ENCODE measurements around the gene SPOCK2. TPM values are rescaled to one million over a fixed set of nuclear protein-coding genes. Genes with fewer than 3 reads are reported as not detected.

The SPOCK2 gene
- total RNA-seq, 1 donor from 2014 or later, result 3.4 TPM

- Mint-ChIP-seq H3K27ac (ENCODE audit: unreplicated experiment) (no peak overlapping the region), H3K9me3 (ENCODE audit: unreplicated experiment) (no peaks in the 10 kb centered on the region), H3K36me3 (ENCODE audit: low read depth, unreplicated experiment) (no peaks in the 10 kb centered on the region), H3K4me3 (ENCODE audit: unreplicated experiment) (no peak overlapping the region), H3K27me3 (ENCODE audit: unreplicated experiment) (peaks cover 6% of the 10 kb centered on the region), H3K4me1 (ENCODE audit: unreplicated experiment) (peaks cover 12% of the 10 kb centered on the region)
- DNase-seq (ENCODE audit: low spot score), result no peak
- TF ChIP-seq, protein P1, sequence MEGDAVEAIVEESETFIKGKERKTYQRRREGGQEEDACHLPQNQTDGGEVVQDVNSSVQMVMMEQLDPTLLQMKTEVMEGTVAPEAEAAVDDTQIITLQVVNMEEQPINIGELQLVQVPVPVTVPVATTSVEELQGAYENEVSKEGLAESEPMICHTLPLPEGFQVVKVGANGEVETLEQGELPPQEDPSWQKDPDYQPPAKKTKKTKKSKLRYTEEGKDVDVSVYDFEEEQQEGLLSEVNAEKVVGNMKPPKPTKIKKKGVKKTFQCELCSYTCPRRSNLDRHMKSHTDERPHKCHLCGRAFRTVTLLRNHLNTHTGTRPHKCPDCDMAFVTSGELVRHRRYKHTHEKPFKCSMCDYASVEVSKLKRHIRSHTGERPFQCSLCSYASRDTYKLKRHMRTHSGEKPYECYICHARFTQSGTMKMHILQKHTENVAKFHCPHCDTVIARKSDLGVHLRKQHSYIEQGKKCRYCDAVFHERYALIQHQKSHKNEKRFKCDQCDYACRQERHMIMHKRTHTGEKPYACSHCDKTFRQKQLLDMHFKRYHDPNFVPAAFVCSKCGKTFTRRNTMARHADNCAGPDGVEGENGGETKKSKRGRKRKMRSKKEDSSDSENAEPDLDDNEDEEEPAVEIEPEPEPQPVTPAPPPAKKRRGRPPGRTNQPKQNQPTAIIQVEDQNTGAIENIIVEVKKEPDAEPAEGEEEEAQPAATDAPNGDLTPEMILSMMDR (IDR thresholded peaks at IDR 0.05; ENCODE audit: unreplicated experiment), result no peak
Observed at GRCh38 chr10:72065439-72066025, 22.8 kb downstream of the SPOCK2 start.

GRCh38 chr10:72063703-72064391 is 24.5 kb downstream of the SPOCK2 start:
- Mint-ChIP-seq H3K4me1 (ENCODE audit: unreplicated experiment) (no peaks in the 10 kb centered on the region), H3K9me3 (ENCODE audit: unreplicated experiment) (no peaks in the 10 kb centered on the region), H3K36me3 (ENCODE audit: low read depth, unreplicated experiment) (no peaks in the 10 kb centered on the region), H3K27me3 (ENCODE audit: unreplicated experiment) (peaks cover 5% of the 10 kb centered on the region), H3K27ac (ENCODE audit: unreplicated experiment) (no peak overlapping the region), H3K4me3 (ENCODE audit: unreplicated experiment) (no peak overlapping the region)
- no peak for DNase-seq (ENCODE audit: low spot score)
- TF ChIP-seq, protein P1 (IDR thresholded peaks at IDR 0.05; ENCODE audit: unreplicated experiment), result no peak

DNA sequence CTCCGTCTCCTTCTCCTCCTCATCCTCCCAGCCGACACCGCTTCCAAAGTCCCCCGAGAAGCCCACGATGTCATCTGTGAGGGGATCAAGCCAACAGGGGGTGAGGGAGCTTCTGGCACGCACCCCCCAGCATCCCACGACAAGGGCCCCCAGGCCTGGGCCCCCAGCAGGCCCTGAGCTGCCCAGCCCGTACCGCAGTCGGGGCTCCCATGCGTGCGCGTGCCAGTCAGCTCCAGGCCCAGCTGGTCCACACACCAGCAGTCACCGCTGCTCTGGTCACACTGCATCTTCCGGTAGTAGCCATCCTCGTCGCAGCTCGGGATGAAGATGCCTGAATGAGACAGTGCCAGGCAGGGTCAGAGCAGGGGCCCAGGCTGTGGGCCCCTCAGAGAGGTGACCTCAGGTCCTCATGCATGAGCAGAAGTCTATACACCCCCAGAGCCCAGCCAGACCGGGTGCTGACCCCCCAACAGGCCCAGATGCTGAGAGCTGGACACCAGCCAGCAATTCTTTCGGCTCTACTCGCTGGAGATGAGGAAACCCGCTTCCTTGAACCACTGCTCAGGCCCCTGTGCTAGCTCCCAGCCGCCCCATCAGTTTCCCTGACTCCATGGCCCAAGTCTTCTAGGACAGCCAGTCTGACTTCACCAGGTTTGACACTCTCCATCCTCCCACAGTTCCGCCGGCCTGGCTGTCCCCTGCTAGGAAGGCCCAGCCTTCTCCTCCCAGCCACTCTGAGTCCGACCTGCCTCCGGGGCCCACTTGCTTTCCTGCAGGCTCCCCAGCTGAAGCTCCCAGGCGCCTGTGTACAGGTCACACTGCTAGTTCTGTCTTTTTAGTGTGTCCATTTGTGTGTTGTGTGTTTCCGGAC is 25.3 kb downstream of the SPOCK2 start:
- no peaks in the 10 kb centered on the region for H3K4me1 Mint-ChIP-seq (ENCODE audit: unreplicated experiment)
- H3K27me3 Mint-ChIP-seq (ENCODE audit: unreplicated experiment), result peaks cover 5% of the 10 kb centered on the region
- no peaks in the 10 kb centered on the region for H3K36me3 Mint-ChIP-seq (ENCODE audit: low read depth, unreplicated experiment)
- no peak overlapping the region for H3K27ac Mint-ChIP-seq (ENCODE audit: unreplicated experiment)
- DNase-seq (ENCODE audit: low spot score), result no peak
- TF ChIP-seq, protein P1 (IDR thresholded peaks at IDR 0.05; ENCODE audit: unreplicated experiment), result no peak
- H3K9me3 Mint-ChIP-seq (ENCODE audit: unreplicated experiment), result no peaks in the 10 kb centered on the region
- H3K4me3 Mint-ChIP-seq (ENCODE audit: unreplicated experiment), result no peak overlapping the region

DNA sequence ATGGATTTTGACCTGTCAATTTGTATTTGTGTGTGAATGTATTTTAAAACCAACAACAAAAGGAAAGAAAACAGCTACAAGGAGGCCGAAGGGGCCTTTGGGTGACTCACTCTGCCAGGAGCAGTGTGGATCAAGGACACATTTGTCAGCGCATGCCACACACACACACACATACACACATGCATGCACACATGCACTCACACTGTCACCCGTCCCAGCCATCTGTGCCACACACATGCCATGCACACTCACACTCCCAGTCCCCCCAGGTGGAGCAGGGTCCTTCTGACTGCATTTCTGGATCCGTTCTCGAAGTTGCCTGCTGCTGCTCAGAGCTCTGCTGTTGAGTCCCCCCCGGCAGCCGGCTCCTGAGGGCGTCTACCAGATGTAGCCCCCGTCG is 26.0 kb downstream of the SPOCK2 start:
- H3K4me1 Mint-ChIP-seq (ENCODE audit: unreplicated experiment), result no peaks in the 10 kb centered on the region
- no peaks in the 10 kb centered on the region for H3K9me3 Mint-ChIP-seq (ENCODE audit: unreplicated experiment)
- TF ChIP-seq, protein P1 (IDR thresholded peaks at IDR 0.05; ENCODE audit: unreplicated experiment), result no peak
- H3K36me3 Mint-ChIP-seq (ENCODE audit: low read depth, unreplicated experiment), result no peaks in the 10 kb centered on the region
- no peak overlapping the region for H3K4me3 Mint-ChIP-seq (ENCODE audit: unreplicated experiment)
- no peak for DNase-seq (ENCODE audit: low spot score)
- H3K27me3 Mint-ChIP-seq (ENCODE audit: unreplicated experiment), result peaks cover 5% of the 10 kb centered on the region
- no peak overlapping the region for H3K27ac Mint-ChIP-seq (ENCODE audit: unreplicated experiment)

All from endothelial cell (in vitro differentiated cells).